ENCODE results near the gene CACNG4. TPM values are rescaled to one million over a fixed set of nuclear protein-coding genes. Genes with fewer than 3 reads are reported as not detected.

Gene CACNG4
- total RNA-seq, 4 donors from 2014 or later: not detected

DNA sequence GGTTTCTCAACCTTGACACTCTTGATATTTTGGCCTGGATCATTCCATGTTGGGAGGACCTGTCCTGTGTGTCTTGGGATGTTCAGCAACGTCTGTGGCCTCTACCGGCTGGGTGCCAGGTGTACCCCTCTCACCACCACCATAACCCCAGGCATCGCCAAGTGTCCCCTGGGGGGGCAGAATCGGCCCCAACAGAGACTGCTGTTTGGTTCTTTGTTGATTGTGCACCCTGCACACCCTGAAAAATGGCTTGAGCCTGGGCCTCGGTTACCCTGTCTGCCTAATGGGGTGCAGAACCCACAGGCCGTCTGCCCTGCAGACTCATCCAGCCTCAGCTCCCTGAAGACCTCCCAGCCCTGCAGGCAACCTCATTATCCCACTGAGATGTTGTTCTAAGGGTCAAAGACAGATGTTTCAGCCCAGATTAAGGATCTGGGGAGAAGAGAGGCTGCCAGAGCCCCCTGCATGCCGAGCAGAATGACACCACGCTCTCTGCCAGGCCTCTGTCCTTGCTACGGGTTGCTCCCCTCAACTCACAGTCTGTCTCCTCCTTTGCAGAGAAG lies 89.0 kb downstream of the CACNG4 start:
- TF ChIP-seq POLR2A (IDR thresholded peaks at IDR 0.05): no peak
- TF ChIP-seq, protein P1, sequence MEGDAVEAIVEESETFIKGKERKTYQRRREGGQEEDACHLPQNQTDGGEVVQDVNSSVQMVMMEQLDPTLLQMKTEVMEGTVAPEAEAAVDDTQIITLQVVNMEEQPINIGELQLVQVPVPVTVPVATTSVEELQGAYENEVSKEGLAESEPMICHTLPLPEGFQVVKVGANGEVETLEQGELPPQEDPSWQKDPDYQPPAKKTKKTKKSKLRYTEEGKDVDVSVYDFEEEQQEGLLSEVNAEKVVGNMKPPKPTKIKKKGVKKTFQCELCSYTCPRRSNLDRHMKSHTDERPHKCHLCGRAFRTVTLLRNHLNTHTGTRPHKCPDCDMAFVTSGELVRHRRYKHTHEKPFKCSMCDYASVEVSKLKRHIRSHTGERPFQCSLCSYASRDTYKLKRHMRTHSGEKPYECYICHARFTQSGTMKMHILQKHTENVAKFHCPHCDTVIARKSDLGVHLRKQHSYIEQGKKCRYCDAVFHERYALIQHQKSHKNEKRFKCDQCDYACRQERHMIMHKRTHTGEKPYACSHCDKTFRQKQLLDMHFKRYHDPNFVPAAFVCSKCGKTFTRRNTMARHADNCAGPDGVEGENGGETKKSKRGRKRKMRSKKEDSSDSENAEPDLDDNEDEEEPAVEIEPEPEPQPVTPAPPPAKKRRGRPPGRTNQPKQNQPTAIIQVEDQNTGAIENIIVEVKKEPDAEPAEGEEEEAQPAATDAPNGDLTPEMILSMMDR (IDR thresholded peaks at IDR 0.05 in 4 of 5, conservative IDR thresholded peaks at IDR 0.05 in 1 of 5): no peak

DNA sequence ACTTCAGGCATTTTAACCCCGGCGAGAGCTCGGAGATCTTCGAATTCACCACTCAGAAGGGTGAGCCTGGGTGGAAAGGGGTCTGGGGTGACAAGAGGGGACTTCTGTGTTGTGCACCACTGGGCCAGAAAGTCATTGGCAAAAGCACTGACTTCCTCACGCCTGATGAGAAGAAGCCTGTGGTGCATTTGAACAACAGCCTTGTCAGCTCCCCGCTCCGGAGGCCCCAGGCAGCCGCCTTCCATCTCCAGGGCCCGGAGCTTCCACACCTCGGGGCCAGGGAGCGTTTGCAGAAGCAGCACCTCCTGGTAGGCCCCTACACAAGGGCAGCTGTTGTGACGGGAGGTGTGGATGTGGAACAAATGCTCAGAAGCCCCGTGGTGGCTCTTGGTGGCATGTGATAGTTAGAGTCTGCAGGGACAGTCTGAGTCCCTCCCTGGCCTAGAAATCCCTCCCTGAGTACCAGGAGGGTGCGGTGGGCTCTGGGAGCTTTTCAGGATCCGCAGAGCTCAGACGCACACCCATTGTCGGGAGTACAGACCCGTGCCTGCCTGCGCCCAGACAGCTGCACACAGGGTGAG lies 89.6 kb downstream of the CACNG4 start:
- peak in 1 of 2 donors; percentile 12 for DNase-seq

More for the DNA sequence above, 89.0 kb downstream of the CACNG4 start:
- H3K27ac ChIP-seq: peak overlapping the region; percentile 97 to 98 (median 98)
- in situ Hi-C loops (cut with MboI; ENCODE audit: low sequenced_read_pairs in 4 of 4) (no loop called here), intact Hi-C loops (cut with DNase I; ENCODE audit: low total_unique reads) (no loop called here)
- H3K4me1 ChIP-seq: peaks cover 69 to 77% of the 10 kb centered on the region in 2 donors
- H3K27me3 ChIP-seq: no peaks in the 10 kb centered on the region
- H3K36me3 ChIP-seq: peaks cover 0 to 25% of the 10 kb centered on the region in 2 donors
- DNase-seq: peak in 1 of 2 donors; percentile 15
- no peaks in the 10 kb centered on the region for H3K9me3 ChIP-seq
- H3K4me3 ChIP-seq: no peak overlapping the region
- ATAC-seq: no peak

DNA sequence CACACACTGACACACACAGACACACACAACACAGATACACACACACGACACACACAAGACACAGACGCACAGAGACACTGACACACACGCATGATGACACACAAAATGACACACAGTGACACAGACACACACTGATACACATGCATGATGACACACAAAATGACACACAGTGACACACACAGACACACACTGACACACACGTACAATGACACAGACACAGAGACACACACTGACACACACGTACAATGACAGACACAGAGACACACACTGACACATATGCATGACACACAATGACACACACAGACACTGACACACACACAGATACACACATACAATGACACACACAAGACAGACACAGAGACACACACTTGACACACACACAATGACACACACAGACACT lies 90.1 kb downstream of the CACNG4 start:
- DNase-seq (no peak), ATAC-seq (no peak)
- H3K36me3 ChIP-seq: peaks cover 0 to 15% of the 10 kb centered on the region in 2 donors
- intact Hi-C loops (cut with DNase I; ENCODE audit: low total_unique reads): no loop called here
- in situ Hi-C loops (cut with MboI; ENCODE audit: low sequenced_read_pairs in 4 of 4): no loop called here
- H3K4me3 ChIP-seq: no peak overlapping the region
- TF ChIP-seq, protein P1 (IDR thresholded peaks at IDR 0.05 in 4 of 5, conservative IDR thresholded peaks at IDR 0.05 in 1 of 5): no peak
- TF ChIP-seq POLR2A (IDR thresholded peaks at IDR 0.05): no peak
- H3K4me1 ChIP-seq: peaks cover 66 to 72% of the 10 kb centered on the region in 2 donors
- H3K9me3 ChIP-seq: no peaks in the 10 kb centered on the region
- H3K27me3 ChIP-seq: no peaks in the 10 kb centered on the region
- H3K27ac ChIP-seq: peak overlapping the region; percentile 97 to 98 (median 98)

More for the DNA sequence above, 89.6 kb downstream of the CACNG4 start:
- intact Hi-C loops (cut with DNase I; ENCODE audit: low total_unique reads) (no loop called here), in situ Hi-C loops (cut with MboI; ENCODE audit: low sequenced_read_pairs in 4 of 4) (no loop called here)
- TF ChIP-seq, protein P1 (IDR thresholded peaks at IDR 0.05 in 4 of 5, conservative IDR thresholded peaks at IDR 0.05 in 1 of 5): no peak
- TF ChIP-seq POLR2A (IDR thresholded peaks at IDR 0.05): no peak
- Histone ChIP-seq H3K4me3 (no peak overlapping the region), H3K36me3 (peaks cover 0 to 20% of the 10 kb centered on the region in 2 donors), H3K27me3 (no peaks in the 10 kb centered on the region), H3K9me3 (no peaks in the 10 kb centered on the region), H3K27ac (peak overlapping the region; percentile 97 to 98 (median 98)), H3K4me1 (peaks cover 71 to 74% of the 10 kb centered on the region in 2 donors)
- ATAC-seq: no peak

DNA sequence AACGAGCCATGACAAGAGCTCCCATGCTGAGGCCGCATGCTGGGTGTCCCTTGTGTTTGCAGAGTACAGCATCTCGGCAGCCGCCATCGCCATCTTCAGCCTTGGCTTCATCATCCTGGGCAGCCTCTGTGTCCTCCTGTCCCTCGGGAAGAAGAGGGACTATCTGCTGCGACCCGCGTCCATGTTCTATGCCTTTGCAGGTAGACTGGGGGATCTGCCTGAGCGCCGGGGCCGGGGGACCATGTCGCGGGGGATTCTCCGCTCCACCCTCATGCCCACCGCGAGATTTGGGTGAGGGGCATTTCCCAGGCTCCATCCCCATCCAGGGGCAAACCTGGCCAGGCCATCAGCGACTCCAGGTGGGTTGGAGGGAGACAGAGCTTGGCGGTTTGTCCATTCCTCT lies 90.5 kb downstream of the CACNG4 start:
- intact Hi-C loops (cut with DNase I; ENCODE audit: low total_unique reads): no loop called here
- DNase-seq (peak in 1 of 2 donors; percentile 13), ATAC-seq (no peak)
- Histone ChIP-seq H3K4me1 (peaks cover 62 to 68% of the 10 kb centered on the region in 2 donors), H3K27ac (peak overlapping the region; percentile 97 to 98 (median 98)), H3K27me3 (no peaks in the 10 kb centered on the region), H3K36me3 (peaks cover 0 to 14% of the 10 kb centered on the region in 2 donors), H3K9me3 (no peaks in the 10 kb centered on the region), H3K4me3 (no peak overlapping the region)
- TF ChIP-seq, protein P1 (IDR thresholded peaks at IDR 0.05 in 4 of 5, conservative IDR thresholded peaks at IDR 0.05 in 1 of 5): no peak
- in situ Hi-C loops (cut with MboI; ENCODE audit: low sequenced_read_pairs in 4 of 4): no loop called here
